Measurements from ENCODE around the gene LCE2A. TPM values are rescaled to one million over a fixed set of nuclear protein-coding genes. Genes with fewer than 3 reads are reported as not detected.
"Not testable (repeated sequence)": the region's sequence is repeated elsewhere in the genome, so short reads cannot be mapped to it uniquely, and the experiment has no call there.

The LCE2A gene
- total RNA-seq = not detected

- H3K27me3 Mint-ChIP-seq = peaks cover 6% of the 10 kb centered on the region
- intact Hi-C loops (cut with micrococcal nuclease) = no loop called here
- H3K4me3 Mint-ChIP-seq = no peak within 1 kb of the TSS
- DNase-seq = no peak
- no peaks in the 10 kb centered on the region for H3K9me3 Mint-ChIP-seq
- POLR2A ChIA-PET = no interaction called here
- H3K4me1 Mint-ChIP-seq (ENCODE audit: low read depth) = no peaks in the 10 kb centered on the region
- H3K36me3 Mint-ChIP-seq = no peaks in the 10 kb centered on the region
- H3K27ac Mint-ChIP-seq = no peak within 1 kb of the TSS
- CTCF ChIA-PET = no interaction called here
These were observed at the start of gene LCE2A for GRCh38 chr1:152697701-152698600. Gene LCE2A, plus strand, starts transcription at chr1:152698345. Its CDS starts 557 bp downstream, at chr1:152698902.

GRCh38 chr1:152654110-152654509 lies 44.0 kb upstream of the LCE2A start:
- Mint-ChIP-seq H3K4me1 (ENCODE audit: low read depth) (peaks cover 3% of the 10 kb centered on the region), H3K27me3 (peaks cover 9% of the 10 kb centered on the region), H3K4me3 (no peak overlapping the region), H3K27ac (no peak overlapping the region), H3K9me3 (no peaks in the 10 kb centered on the region), H3K36me3 (no peaks in the 10 kb centered on the region)
- ChIA-PET POLR2A (interaction anchor here (0.5 kb wide), 1 partner anchor 11 kb away, joined by 3 read pairs; no protein-coding TSS in a partner anchor), CTCF (interaction anchor here (0.7 to 2.1 kb wide), 16 partner anchors 9 to 572 kb away, joined by 3 to 10 read pairs (median 4); partner anchors contain the start of gene LCE2D)
- intact Hi-C loops (cut with micrococcal nuclease) = loop anchor here (2.0 kb wide), 1 partner anchor 569 kb away; no protein-coding TSS in a partner anchor
- DNase-seq = peak; percentile 69

GRCh38 chr1:152656459-152656858 lies 41.7 kb upstream of the LCE2A start:
- Mint-ChIP-seq H3K36me3 (no peaks in the 10 kb centered on the region), H3K27me3 (peaks cover 5% of the 10 kb centered on the region), H3K4me3 (no peak overlapping the region), H3K4me1 (ENCODE audit: low read depth) (peaks cover 3% of the 10 kb centered on the region), H3K27ac (no peak overlapping the region), H3K9me3 (no peaks in the 10 kb centered on the region)
- intact Hi-C loops (cut with micrococcal nuclease) = no loop called here
- CTCF ChIA-PET = interaction anchor here (0.6 kb wide), 1 partner anchor 120 kb away, joined by 3 read pairs; no protein-coding TSS in a partner anchor
- POLR2A ChIA-PET = no interaction called here
- DNase-seq = no peak

GRCh38 chr1:152657677-152658076 lies 40.5 kb upstream of the LCE2A start:
- H3K4me1 Mint-ChIP-seq (ENCODE audit: low read depth) = peaks cover 3% of the 10 kb centered on the region
- no peak overlapping the region for H3K27ac Mint-ChIP-seq
- ChIA-PET POLR2A (no interaction called here), CTCF (no interaction called here)
- intact Hi-C loops (cut with micrococcal nuclease) = no loop called here
- H3K36me3 Mint-ChIP-seq = no peaks in the 10 kb centered on the region
- DNase-seq = no peak
- H3K9me3 Mint-ChIP-seq = no peaks in the 10 kb centered on the region
- H3K4me3 Mint-ChIP-seq = no peak overlapping the region
- H3K27me3 Mint-ChIP-seq = peaks cover 2% of the 10 kb centered on the region

- Mint-ChIP-seq H3K27ac (no peak overlapping the region), H3K4me3 (no peak overlapping the region), H3K9me3 (no peaks in the 10 kb centered on the region), H3K36me3 (no peaks in the 10 kb centered on the region), H3K4me1 (ENCODE audit: low read depth) (peaks cover 3% of the 10 kb centered on the region), H3K27me3 (peaks cover 2% of the 10 kb centered on the region)
- POLR2A ChIA-PET = no interaction called here
- no peak for DNase-seq
- intact Hi-C loops (cut with micrococcal nuclease) = no loop called here
- CTCF ChIA-PET = no interaction called here
These were observed 39.5 kb upstream of the LCE2A start for GRCh38 chr1:152658649-152659048.

GRCh38 chr1:152663098-152663497 lies 35.0 kb upstream of the LCE2A start, which contains the start of gene LCE2D:
Gene LCE2D, plus strand, starts transcription at chr1:152663380. Its CDS starts 726 bp downstream, at chr1:152664106.
- ChIA-PET CTCF (interaction anchor here (1.8 kb wide), 1 partner anchor 9 kb away, joined by 6 read pairs; no protein-coding TSS in a partner anchor), POLR2A (no interaction called here)
- Mint-ChIP-seq H3K27ac (no peak within 1 kb of the TSS), H3K4me3 (no peak within 1 kb of the TSS), H3K9me3 (no peaks in the 10 kb centered on the region), H3K4me1 (ENCODE audit: low read depth) (no peaks in the 10 kb centered on the region), H3K27me3 (peaks cover 4% of the 10 kb centered on the region), H3K36me3 (no peaks in the 10 kb centered on the region)
- DNase-seq = no peak
- intact Hi-C loops (cut with micrococcal nuclease) = no loop called here

GRCh38 chr1:152666171-152666570 lies 32.0 kb upstream of the LCE2A start:
- H3K4me1 Mint-ChIP-seq (ENCODE audit: low read depth); CTCF ChIA-PET; H3K9me3 Mint-ChIP-seq; H3K27me3 Mint-ChIP-seq; intact Hi-C loops (cut with micrococcal nuclease); DNase-seq; H3K36me3 Mint-ChIP-seq; H3K4me3 Mint-ChIP-seq; H3K27ac Mint-ChIP-seq; POLR2A ChIA-PET: not testable (repeated sequence)

GRCh38 chr1:152667648-152668047 lies 30.5 kb upstream of the LCE2A start:
- Mint-ChIP-seq H3K9me3 (no peaks in the 10 kb centered on the region), H3K27me3 (peaks cover 4% of the 10 kb centered on the region), H3K27ac (no peak overlapping the region), H3K4me3 (no peak overlapping the region), H3K4me1 (ENCODE audit: low read depth) (no peaks in the 10 kb centered on the region), H3K36me3 (no peaks in the 10 kb centered on the region)
- CTCF ChIA-PET = interaction anchor here (1.4 kb wide), 1 partner anchor 14 kb away, joined by 4 read pairs; no protein-coding TSS in a partner anchor
- POLR2A ChIA-PET = no interaction called here
- DNase-seq = no peak
- intact Hi-C loops (cut with micrococcal nuclease) = no loop called here

GRCh38 chr1:152673016-152673415 lies 25.1 kb upstream of the LCE2A start:
- peaks cover 12% of the 10 kb centered on the region for H3K27me3 Mint-ChIP-seq
- intact Hi-C loops (cut with micrococcal nuclease) = no loop called here
- no peak for DNase-seq
- H3K4me3 Mint-ChIP-seq = no peak overlapping the region
- no peaks in the 10 kb centered on the region for H3K9me3 Mint-ChIP-seq
- H3K4me1 Mint-ChIP-seq (ENCODE audit: low read depth) = no peaks in the 10 kb centered on the region
- no peak overlapping the region for H3K27ac Mint-ChIP-seq
- ChIA-PET CTCF (no interaction called here), POLR2A (no interaction called here)
- no peaks in the 10 kb centered on the region for H3K36me3 Mint-ChIP-seq

GRCh38 chr1:152674983-152675382 lies 23.2 kb upstream of the LCE2A start, which contains the start of gene LCE2C:
Gene LCE2C, plus strand, starts transcription at chr1:152675279. Its CDS starts 737 bp downstream, at chr1:152676016.
- DNase-seq; H3K4me3 Mint-ChIP-seq; H3K36me3 Mint-ChIP-seq; POLR2A ChIA-PET; H3K4me1 Mint-ChIP-seq (ENCODE audit: low read depth); CTCF ChIA-PET; H3K27ac Mint-ChIP-seq; intact Hi-C loops (cut with micrococcal nuclease); H3K9me3 Mint-ChIP-seq: not testable (repeated sequence)
- H3K27me3 Mint-ChIP-seq = peaks cover 21% of the 10 kb centered on the region

GRCh38 chr1:152679459-152679858 lies 18.7 kb upstream of the LCE2A start:
- CTCF ChIA-PET = no interaction called here
- H3K9me3 Mint-ChIP-seq = no peaks in the 10 kb centered on the region
- no peak for DNase-seq
- no peaks in the 10 kb centered on the region for H3K36me3 Mint-ChIP-seq
- H3K4me3 Mint-ChIP-seq = no peak overlapping the region
- H3K4me1 Mint-ChIP-seq (ENCODE audit: low read depth) = no peaks in the 10 kb centered on the region
- intact Hi-C loops (cut with micrococcal nuclease) = no loop called here
- no peak overlapping the region for H3K27ac Mint-ChIP-seq
- H3K27me3 Mint-ChIP-seq = peaks cover 33% of the 10 kb centered on the region
- POLR2A ChIA-PET = no interaction called here

- Mint-ChIP-seq H3K4me3 (no peak overlapping the region), H3K9me3 (no peaks in the 10 kb centered on the region), H3K36me3 (no peaks in the 10 kb centered on the region), H3K27ac (no peak overlapping the region), H3K27me3 (peaks cover 30% of the 10 kb centered on the region), H3K4me1 (ENCODE audit: low read depth) (no peaks in the 10 kb centered on the region)
- ChIA-PET CTCF (no interaction called here), POLR2A (no interaction called here)
- intact Hi-C loops (cut with micrococcal nuclease) = no loop called here
- no peak for DNase-seq
These were observed 16.5 kb upstream of the LCE2A start for GRCh38 chr1:152681616-152682015.

- POLR2A ChIA-PET = no interaction called here
- no peak for DNase-seq
- Mint-ChIP-seq H3K27ac (no peak overlapping the region), H3K27me3 (peaks cover 29% of the 10 kb centered on the region), H3K4me3 (no peak overlapping the region), H3K4me1 (ENCODE audit: low read depth) (no peaks in the 10 kb centered on the region), H3K9me3 (no peaks in the 10 kb centered on the region), H3K36me3 (no peaks in the 10 kb centered on the region)
- intact Hi-C loops (cut with micrococcal nuclease) = no loop called here
- CTCF ChIA-PET = no interaction called here
These were observed 14.3 kb upstream of the LCE2A start for GRCh38 chr1:152683846-152684245.
